Measurements from ENCODE around the gene ZNF124.

ZNF124 gene

DNA sequence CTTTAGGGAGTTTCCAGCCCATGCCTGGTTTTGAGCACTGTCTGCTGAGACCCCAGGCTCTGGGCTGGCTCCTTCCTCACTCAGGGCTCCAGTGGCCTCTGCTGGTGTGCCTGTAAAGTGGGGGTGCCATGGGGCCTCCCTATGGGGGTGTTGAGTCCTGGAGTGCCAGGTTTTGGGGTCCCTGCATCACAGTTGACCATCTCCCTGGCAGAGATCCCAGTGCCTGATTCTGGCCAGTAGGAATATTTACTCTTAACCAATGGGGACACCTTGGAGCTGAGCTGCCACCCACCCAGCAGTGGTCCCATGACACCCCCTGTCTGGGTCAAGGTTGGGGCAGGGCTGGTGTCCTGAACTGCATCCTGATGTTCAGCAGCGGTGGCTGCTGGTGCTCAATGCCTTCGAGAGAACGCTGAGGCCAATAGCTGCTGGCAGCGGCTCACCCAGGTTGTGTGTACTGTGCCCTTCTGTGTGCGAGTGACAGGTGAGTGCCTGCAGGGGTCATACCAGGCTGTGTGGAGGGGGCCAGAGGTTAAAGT, 58.0 kb downstream of the ZNF124 start:
- no peak overlapping the region for H3K4me2 ChIP-seq (ENCODE audit: low read length)

DNA sequence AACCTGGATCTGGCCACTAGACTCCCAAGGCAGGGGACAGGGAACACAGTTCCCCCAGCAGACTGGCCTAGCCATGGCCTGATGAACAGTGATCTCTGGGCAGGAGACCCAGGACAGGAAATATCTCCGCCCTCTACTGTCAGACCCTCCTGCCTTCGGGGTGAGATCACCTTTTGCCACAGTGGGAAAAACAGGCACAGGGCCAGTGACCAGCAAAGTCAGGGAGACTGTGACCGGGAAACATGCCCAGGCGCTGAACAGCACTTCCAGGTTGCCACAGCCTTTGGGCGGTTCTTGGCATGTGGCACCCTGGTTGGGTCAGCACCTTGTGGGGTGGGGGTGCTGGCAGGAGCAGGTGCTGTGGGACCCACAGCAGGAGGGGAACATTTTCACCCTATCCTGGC, 58.7 kb downstream of the ZNF124 start:
- H3K4me2 ChIP-seq (ENCODE audit: low read length) = no peak overlapping the region
- no peak for TF ChIP-seq EZH2 (IDR thresholded peaks at IDR 0.05; ENCODE audit: borderline replicate concordance, low read length)
- TF ChIP-seq, protein P1, sequence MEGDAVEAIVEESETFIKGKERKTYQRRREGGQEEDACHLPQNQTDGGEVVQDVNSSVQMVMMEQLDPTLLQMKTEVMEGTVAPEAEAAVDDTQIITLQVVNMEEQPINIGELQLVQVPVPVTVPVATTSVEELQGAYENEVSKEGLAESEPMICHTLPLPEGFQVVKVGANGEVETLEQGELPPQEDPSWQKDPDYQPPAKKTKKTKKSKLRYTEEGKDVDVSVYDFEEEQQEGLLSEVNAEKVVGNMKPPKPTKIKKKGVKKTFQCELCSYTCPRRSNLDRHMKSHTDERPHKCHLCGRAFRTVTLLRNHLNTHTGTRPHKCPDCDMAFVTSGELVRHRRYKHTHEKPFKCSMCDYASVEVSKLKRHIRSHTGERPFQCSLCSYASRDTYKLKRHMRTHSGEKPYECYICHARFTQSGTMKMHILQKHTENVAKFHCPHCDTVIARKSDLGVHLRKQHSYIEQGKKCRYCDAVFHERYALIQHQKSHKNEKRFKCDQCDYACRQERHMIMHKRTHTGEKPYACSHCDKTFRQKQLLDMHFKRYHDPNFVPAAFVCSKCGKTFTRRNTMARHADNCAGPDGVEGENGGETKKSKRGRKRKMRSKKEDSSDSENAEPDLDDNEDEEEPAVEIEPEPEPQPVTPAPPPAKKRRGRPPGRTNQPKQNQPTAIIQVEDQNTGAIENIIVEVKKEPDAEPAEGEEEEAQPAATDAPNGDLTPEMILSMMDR (IDR thresholded peaks at IDR 0.05; ENCODE audit: low read length) = no peak
- no peaks in the 10 kb centered on the region for H4K20me1 ChIP-seq (ENCODE audit: insufficient read depth, low read length)
- H3K27ac ChIP-seq (ENCODE audit: low read depth, low read length, poor library complexity, severe bottlenecking) = no peak overlapping the region
- no peak overlapping the region for H3K4me3 ChIP-seq (ENCODE audit: low read depth, low read length, poor library complexity, severe bottlenecking)
- H3K27me3 ChIP-seq (ENCODE audit: insufficient read depth, low read length) = no peaks in the 10 kb centered on the region
- H3K4me1 ChIP-seq (ENCODE audit: insufficient read depth, low read length, severe bottlenecking) = no peaks in the 10 kb centered on the region
- H3K36me3 ChIP-seq (ENCODE audit: insufficient read depth, low read length) = no peaks in the 10 kb centered on the region
- no peak overlapping the region for H2AFZ ChIP-seq (ENCODE audit: low read length)
- no peaks in the 10 kb centered on the region for H3K79me2 ChIP-seq (ENCODE audit: insufficient read depth, low read length)
- no peaks in the 10 kb centered on the region for H3K9me3 ChIP-seq (ENCODE audit: low read length)
- H3K9me2 ChIP-seq (ENCODE audit: low read depth, low read length) = no peaks in the 10 kb centered on the region
- no peak overlapping the region for H3K9ac ChIP-seq (ENCODE audit: low read length)
- no peaks in the 10 kb centered on the region for H3F3A ChIP-seq (ENCODE audit: insufficient read depth, low read length)

More for the DNA sequence above, 58.0 kb downstream of the ZNF124 start:
- no peaks in the 10 kb centered on the region for H3K79me2 ChIP-seq (ENCODE audit: insufficient read depth, low read length)
- no peaks in the 10 kb centered on the region for H3K9me2 ChIP-seq (ENCODE audit: low read depth, low read length)
- H3K4me1 ChIP-seq (ENCODE audit: insufficient read depth, low read length, severe bottlenecking) = no peaks in the 10 kb centered on the region
- H3F3A ChIP-seq (ENCODE audit: insufficient read depth, low read length) = no peaks in the 10 kb centered on the region
- H3K9ac ChIP-seq (ENCODE audit: low read length) = no peak overlapping the region
- no peaks in the 10 kb centered on the region for H3K27me3 ChIP-seq (ENCODE audit: insufficient read depth, low read length)
- H3K27ac ChIP-seq (ENCODE audit: low read depth, low read length, poor library complexity, severe bottlenecking) = no peak overlapping the region
- no peak overlapping the region for H3K4me3 ChIP-seq (ENCODE audit: low read depth, low read length, poor library complexity, severe bottlenecking)
- no peak for TF ChIP-seq EZH2 (IDR thresholded peaks at IDR 0.05; ENCODE audit: borderline replicate concordance, low read length)
- TF ChIP-seq, protein P1 (IDR thresholded peaks at IDR 0.05; ENCODE audit: low read length) = no peak
- no peaks in the 10 kb centered on the region for H4K20me1 ChIP-seq (ENCODE audit: insufficient read depth, low read length)
- H3K9me3 ChIP-seq (ENCODE audit: low read length) = no peaks in the 10 kb centered on the region
- no peak overlapping the region for H2AFZ ChIP-seq (ENCODE audit: low read length)
- H3K36me3 ChIP-seq (ENCODE audit: insufficient read depth, low read length) = no peaks in the 10 kb centered on the region

DNA sequence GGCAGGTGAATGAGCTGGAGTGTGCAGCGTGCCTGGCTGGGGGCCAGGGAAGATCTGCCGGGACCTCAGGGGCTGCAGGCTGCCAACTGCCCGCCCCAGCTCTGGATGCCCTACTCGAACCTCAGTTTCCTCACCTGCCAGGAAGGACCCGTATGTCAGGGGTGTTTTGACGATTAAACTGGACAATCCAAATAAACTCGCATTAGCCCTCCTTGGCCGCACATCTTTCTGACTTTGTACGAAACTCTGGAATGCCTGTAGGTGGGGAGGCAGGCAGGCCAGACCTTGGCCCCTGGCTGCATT, 59.4 kb downstream of the ZNF124 start:
- Histone ChIP-seq H3K27ac (ENCODE audit: low read depth, low read length, poor library complexity, severe bottlenecking) (no peak overlapping the region), H3F3A (ENCODE audit: insufficient read depth, low read length) (no peaks in the 10 kb centered on the region), H3K9ac (ENCODE audit: low read length) (no peak overlapping the region), H3K4me1 (ENCODE audit: insufficient read depth, low read length, severe bottlenecking) (no peaks in the 10 kb centered on the region), H3K9me2 (ENCODE audit: low read depth, low read length) (no peaks in the 10 kb centered on the region), H3K27me3 (ENCODE audit: insufficient read depth, low read length) (no peaks in the 10 kb centered on the region), H3K4me2 (ENCODE audit: low read length) (no peak overlapping the region), H3K36me3 (ENCODE audit: insufficient read depth, low read length) (no peaks in the 10 kb centered on the region), H4K20me1 (ENCODE audit: insufficient read depth, low read length) (no peaks in the 10 kb centered on the region), H3K4me3 (ENCODE audit: low read depth, low read length, poor library complexity, severe bottlenecking) (no peak overlapping the region), H2AFZ (ENCODE audit: low read length) (no peak overlapping the region), H3K79me2 (ENCODE audit: insufficient read depth, low read length) (no peaks in the 10 kb centered on the region), H3K9me3 (ENCODE audit: low read length) (no peaks in the 10 kb centered on the region)
- no peak for TF ChIP-seq EZH2 (IDR thresholded peaks at IDR 0.05; ENCODE audit: borderline replicate concordance, low read length)
- TF ChIP-seq, protein P1 (IDR thresholded peaks at IDR 0.05; ENCODE audit: low read length) = no peak

Data from OCI-LY1 (cell line).